Measurements from ENCODE around the gene DDX39B.

DDX39B gene

DNA sequence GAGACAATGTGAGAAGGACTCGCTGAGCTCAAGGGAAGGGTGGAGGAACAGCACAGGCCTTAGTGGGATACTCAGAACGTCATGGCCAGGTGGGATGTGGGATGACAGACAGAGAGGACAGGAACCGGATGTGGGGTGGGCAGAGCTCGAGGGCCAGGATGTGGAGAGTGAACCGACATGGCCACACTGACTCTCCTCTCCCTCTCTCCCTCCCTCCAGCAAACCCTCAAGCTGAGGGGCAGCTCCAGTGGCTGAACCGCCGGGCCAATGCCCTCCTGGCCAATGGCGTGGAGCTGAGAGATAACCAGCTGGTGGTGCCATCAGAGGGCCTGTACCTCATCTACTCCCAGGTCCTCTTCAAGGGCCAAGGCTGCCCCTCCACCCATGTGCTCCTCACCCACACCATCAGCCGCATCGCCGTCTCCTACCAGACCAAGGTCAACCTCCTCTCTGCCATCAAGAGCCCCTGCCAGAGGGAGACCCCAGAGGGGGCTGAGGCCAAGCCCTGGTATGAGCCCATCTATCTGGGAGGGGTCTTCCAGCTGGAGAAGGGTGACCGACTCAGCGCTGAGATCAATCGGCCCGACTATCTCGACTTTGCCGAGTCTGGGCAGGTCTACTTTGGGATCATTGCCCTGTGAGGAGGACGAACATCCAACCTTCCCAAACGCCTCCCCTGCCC lies 35.2 kb upstream of the DDX39B start:
- POLR2A ChIA-PET: interaction anchor here (1.1 to 1.4 kb wide), 2 partner anchors 16 to 26 kb away, joined by 4 to 6 read pairs; partner anchors contain the start of gene NCR3
- CTCF ChIA-PET: interaction anchor here (0.6 to 18.7 kb wide), 7 partner anchors 8 to 312 kb away, joined by 3 to 518 read pairs (median 5); partner anchors contain the start of genes LST1 and NCR3
- TF ChIP-seq ZNF248 (tag by site-specific recombination; IDR thresholded peaks at IDR 0.05) (no peak), ZNF239 (tag by site-specific recombination; IDR thresholded peaks at IDR 0.05) (no peak), ZNF174 (tag by site-specific recombination; IDR thresholded peaks at IDR 0.05) (no peak), KLF10 (tag by site-specific recombination; IDR thresholded peaks at IDR 0.05) (no peak), ZFP37 (tag by site-specific recombination; IDR thresholded peaks at IDR 0.05) (no peak), ZNF626 (tag by site-specific recombination; IDR thresholded peaks at IDR 0.05) (no peak), ZNF266 (tag by site-specific recombination; IDR thresholded peaks at IDR 0.05; ENCODE audit: low read depth) (no peak), OSR2 (tag by site-specific recombination; IDR thresholded peaks at IDR 0.05) (no peak), ZNF132 (tag by site-specific recombination; IDR thresholded peaks at IDR 0.05; ENCODE audit: borderline replicate concordance) (no peak), ZNF830 (tag by site-specific recombination; IDR thresholded peaks at IDR 0.05; ENCODE audit: low read depth) (no peak), ZFP3 (tag by site-specific recombination; IDR thresholded peaks at IDR 0.05; ENCODE audit: low read depth) (no peak), ZNF341 (tag by site-specific recombination; IDR thresholded peaks at IDR 0.05; ENCODE audit: low read depth) (no peak)
- TF ChIP-seq, protein P1, sequence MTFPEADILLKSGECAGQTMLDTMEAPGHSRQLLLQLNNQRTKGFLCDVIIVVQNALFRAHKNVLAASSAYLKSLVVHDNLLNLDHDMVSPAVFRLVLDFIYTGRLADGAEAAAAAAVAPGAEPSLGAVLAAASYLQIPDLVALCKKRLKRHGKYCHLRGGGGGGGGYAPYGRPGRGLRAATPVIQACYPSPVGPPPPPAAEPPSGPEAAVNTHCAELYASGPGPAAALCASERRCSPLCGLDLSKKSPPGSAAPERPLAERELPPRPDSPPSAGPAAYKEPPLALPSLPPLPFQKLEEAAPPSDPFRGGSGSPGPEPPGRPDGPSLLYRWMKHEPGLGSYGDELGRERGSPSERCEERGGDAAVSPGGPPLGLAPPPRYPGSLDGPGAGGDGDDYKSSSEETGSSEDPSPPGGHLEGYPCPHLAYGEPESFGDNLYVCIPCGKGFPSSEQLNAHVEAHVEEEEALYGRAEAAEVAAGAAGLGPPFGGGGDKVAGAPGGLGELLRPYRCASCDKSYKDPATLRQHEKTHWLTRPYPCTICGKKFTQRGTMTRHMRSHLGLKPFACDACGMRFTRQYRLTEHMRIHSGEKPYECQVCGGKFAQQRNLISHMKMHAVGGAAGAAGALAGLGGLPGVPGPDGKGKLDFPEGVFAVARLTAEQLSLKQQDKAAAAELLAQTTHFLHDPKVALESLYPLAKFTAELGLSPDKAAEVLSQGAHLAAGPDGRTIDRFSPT (tag by site-specific recombination; IDR thresholded peaks at IDR 0.05): no peak
- TF ChIP-seq, protein P2, sequence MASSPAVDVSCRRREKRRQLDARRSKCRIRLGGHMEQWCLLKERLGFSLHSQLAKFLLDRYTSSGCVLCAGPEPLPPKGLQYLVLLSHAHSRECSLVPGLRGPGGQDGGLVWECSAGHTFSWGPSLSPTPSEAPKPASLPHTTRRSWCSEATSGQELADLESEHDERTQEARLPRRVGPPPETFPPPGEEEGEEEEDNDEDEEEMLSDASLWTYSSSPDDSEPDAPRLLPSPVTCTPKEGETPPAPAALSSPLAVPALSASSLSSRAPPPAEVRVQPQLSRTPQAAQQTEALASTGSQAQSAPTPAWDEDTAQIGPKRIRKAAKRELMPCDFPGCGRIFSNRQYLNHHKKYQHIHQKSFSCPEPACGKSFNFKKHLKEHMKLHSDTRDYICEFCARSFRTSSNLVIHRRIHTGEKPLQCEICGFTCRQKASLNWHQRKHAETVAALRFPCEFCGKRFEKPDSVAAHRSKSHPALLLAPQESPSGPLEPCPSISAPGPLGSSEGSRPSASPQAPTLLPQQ (tag by site-specific recombination; IDR thresholded peaks at IDR 0.05): no peak
- TF ChIP-seq, protein P3, sequence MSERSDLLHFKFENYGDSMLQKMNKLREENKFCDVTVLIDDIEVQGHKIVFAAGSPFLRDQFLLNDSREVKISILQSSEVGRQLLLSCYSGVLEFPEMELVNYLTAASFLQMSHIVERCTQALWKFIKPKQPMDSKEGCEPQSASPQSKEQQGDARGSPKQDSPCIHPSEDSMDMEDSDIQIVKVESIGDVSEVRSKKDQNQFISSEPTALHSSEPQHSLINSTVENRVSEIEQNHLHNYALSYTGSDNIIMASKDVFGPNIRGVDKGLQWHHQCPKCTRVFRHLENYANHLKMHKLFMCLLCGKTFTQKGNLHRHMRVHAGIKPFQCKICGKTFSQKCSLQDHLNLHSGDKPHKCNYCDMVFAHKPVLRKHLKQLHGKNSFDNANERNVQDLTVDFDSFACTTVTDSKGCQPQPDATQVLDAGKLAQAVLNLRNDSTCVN (tag by site-specific recombination; optimal IDR thresholded peaks at IDR 0.05): no peak
- TF ChIP-seq, protein P4, sequence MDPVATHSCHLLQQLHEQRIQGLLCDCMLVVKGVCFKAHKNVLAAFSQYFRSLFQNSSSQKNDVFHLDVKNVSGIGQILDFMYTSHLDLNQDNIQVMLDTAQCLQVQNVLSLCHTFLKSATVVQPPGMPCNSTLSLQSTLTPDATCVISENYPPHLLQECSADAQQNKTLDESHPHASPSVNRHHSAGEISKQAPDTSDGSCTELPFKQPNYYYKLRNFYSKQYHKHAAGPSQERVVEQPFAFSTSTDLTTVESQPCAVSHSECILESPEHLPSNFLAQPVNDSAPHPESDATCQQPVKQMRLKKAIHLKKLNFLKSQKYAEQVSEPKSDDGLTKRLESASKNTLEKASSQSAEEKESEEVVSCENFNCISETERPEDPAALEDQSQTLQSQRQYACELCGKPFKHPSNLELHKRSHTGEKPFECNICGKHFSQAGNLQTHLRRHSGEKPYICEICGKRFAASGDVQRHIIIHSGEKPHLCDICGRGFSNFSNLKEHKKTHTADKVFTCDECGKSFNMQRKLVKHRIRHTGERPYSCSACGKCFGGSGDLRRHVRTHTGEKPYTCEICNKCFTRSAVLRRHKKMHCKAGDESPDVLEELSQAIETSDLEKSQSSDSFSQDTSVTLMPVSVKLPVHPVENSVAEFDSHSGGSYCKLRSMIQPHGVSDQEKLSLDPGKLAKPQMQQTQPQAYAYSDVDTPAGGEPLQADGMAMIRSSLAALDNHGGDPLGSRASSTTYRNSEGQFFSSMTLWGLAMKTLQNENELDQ (tag by site-specific recombination; IDR thresholded peaks at IDR 0.05; ENCODE audit: low read depth): no peak
- Histone ChIP-seq H3K4me3 (ENCODE audit: low read depth, low read length) (no peak overlapping the region), H3K36me3 (ENCODE audit: control insufficient read depth in 2 of 2, insufficient read depth in 1 of 2, low read length in 2 of 2) (no peaks in the 10 kb centered on the region), H3K27ac (ENCODE audit: extremely low read depth, low read depth, low read length) (no peak overlapping the region), H3K4me1 (ENCODE audit: control insufficient read depth, insufficient read depth, low read length) (peaks cover 4% of the 10 kb centered on the region; the same call in 1 of the 2 replicates), H3K9me3 (ENCODE audit: control insufficient read depth, insufficient read depth, low read depth, low read length) (no peaks in the 10 kb centered on the region)
